ENCODE data around the gene NFATC2. TPM values are rescaled to one million over a fixed set of nuclear protein-coding genes. Genes with fewer than 3 reads are reported as not detected.

The NFATC2 gene
- total RNA-seq, 2 experiments from 2014 or later = 44.3 to 45.2 TPM

GRCh38 chr20:51404297-51405060 lies 138.0 kb downstream of the NFATC2 start:
- CTCF ChIA-PET = interaction anchor here (0.9 to 4.9 kb wide), 10 partner anchors 9 to 136 kb away, joined by 3 to 21 read pairs (median 6); no protein-coding TSS in a partner anchor
- POLR2A ChIA-PET = interaction anchor here (0.7 to 2.5 kb wide), 12 partner anchors 10 to 473 kb away, joined by 3 to 17 read pairs (median 4); partner anchors contain the start of genes ADNP and NFATC2

- CTCF ChIA-PET = interaction anchor here (0.9 to 4.9 kb wide), 9 partner anchors 10 to 137 kb away, joined by 3 to 21 read pairs (median 6); no protein-coding TSS in a partner anchor
- POLR2A ChIA-PET = interaction anchor here (0.7 to 2.5 kb wide), 9 partner anchors 11 to 472 kb away, joined by 3 to 17 read pairs (median 4); partner anchors contain the start of gene ADNP
Measured at GRCh38 chr20:51403466-51404220, 138.9 kb downstream of the NFATC2 start.

- POLR2A ChIA-PET = no interaction called here
- CTCF ChIA-PET = interaction anchor here (2.6 kb wide), 1 partner anchor 11 kb away, joined by 7 read pairs; no protein-coding TSS in a partner anchor
Measured at GRCh38 chr20:51402201-51402600, 140.3 kb downstream of the NFATC2 start.

- POLR2A ChIA-PET = interaction anchor here (0.6 kb wide), 1 partner anchor 128 kb away, joined by 4 read pairs; no protein-coding TSS in a partner anchor
- CTCF ChIA-PET = interaction anchor here (1.3 to 3.9 kb wide), 3 partner anchors 10 to 22 kb away, joined by 4 to 12 read pairs (median 7); no protein-coding TSS in a partner anchor
Measured at GRCh38 chr20:51401496-51401895, 141.0 kb downstream of the NFATC2 start.

GRCh38 chr20:51400051-51400926 lies 142.2 kb downstream of the NFATC2 start:
- ChIA-PET CTCF (interaction anchor here (0.8 to 3.9 kb wide), 4 partner anchors 9 to 141 kb away, joined by 3 to 12 read pairs (median 6); no protein-coding TSS in a partner anchor), POLR2A (interaction anchor here (0.5 to 1.4 kb wide), 5 partner anchors 10 to 81 kb away, joined by 3 to 14 read pairs (median 5); no protein-coding TSS in a partner anchor)

- POLR2A ChIA-PET = interaction anchor here (1.2 to 1.4 kb wide), 2 partner anchors 13 to 23 kb away, joined by 5 to 14 read pairs; no protein-coding TSS in a partner anchor
- CTCF ChIA-PET = interaction anchor here (0.8 to 3.9 kb wide), 4 partner anchors 10 to 142 kb away, joined by 3 to 12 read pairs (median 4); no protein-coding TSS in a partner anchor
Measured at GRCh38 chr20:51399006-51399890, 143.3 kb downstream of the NFATC2 start.

GRCh38 chr20:51398552-51398951 lies 144.0 kb downstream of the NFATC2 start:
- ChIA-PET POLR2A (interaction anchor here (1.4 kb wide), 1 partner anchor 12 kb away, joined by 5 read pairs; no protein-coding TSS in a partner anchor), CTCF (interaction anchor here (1.1 to 3.9 kb wide), 3 partner anchors 9 to 25 kb away, joined by 3 to 12 read pairs (median 5); no protein-coding TSS in a partner anchor)

GRCh38 chr20:51398083-51398482 lies 144.4 kb downstream of the NFATC2 start:
- ChIA-PET CTCF (interaction anchor here (1.1 to 3.9 kb wide), 3 partner anchors 8 to 26 kb away, joined by 3 to 12 read pairs (median 5); no protein-coding TSS in a partner anchor), POLR2A (no interaction called here)

- POLR2A ChIA-PET = no interaction called here
Measured at GRCh38 chr20:51397137-51397536, 145.4 kb downstream of the NFATC2 start.

GRCh38 chr20:51396365-51396909 lies 146.1 kb downstream of the NFATC2 start:
- POLR2A ChIA-PET = no interaction called here
- CTCF ChIA-PET = interaction anchor here (1.9 kb wide), 1 partner anchor 199 kb away, joined by 7 read pairs; no protein-coding TSS in a partner anchor

More at GRCh38 chr20:51397137-51397536, 145.4 kb downstream of the NFATC2 start:
- CTCF ChIA-PET = interaction anchor here (1.9 kb wide), 1 partner anchor 198 kb away, joined by 7 read pairs; no protein-coding TSS in a partner anchor

- ChIA-PET POLR2A (no interaction called here), CTCF (interaction anchor here (0.6 kb wide), 1 partner anchor 88 kb away, joined by 3 read pairs; no protein-coding TSS in a partner anchor)
Measured at GRCh38 chr20:51394706-51395105, 147.8 kb downstream of the NFATC2 start.

- POLR2A ChIA-PET = no interaction called here
Measured at GRCh38 chr20:51393571-51393970, 148.9 kb downstream of the NFATC2 start.

GRCh38 chr20:51392614-51393186 lies 149.8 kb downstream of the NFATC2 start:
- POLR2A ChIA-PET = interaction anchor here (0.7 kb wide), 1 partner anchor 25 kb away, joined by 7 read pairs; no protein-coding TSS in a partner anchor
- CTCF ChIA-PET = interaction anchor here (0.6 to 0.9 kb wide), 2 partner anchors 73 to 288 kb away, joined by 3 to 4 read pairs; no protein-coding TSS in a partner anchor

More at GRCh38 chr20:51393571-51393970, 148.9 kb downstream of the NFATC2 start:
- CTCF ChIA-PET = interaction anchor here (0.9 kb wide), 1 partner anchor 72 kb away, joined by 3 read pairs; no protein-coding TSS in a partner anchor

GRCh38 chr20:51391926-51392325 lies 150.6 kb downstream of the NFATC2 start:
- CTCF ChIA-PET = interaction anchor here (0.5 to 2.3 kb wide), 3 partner anchors 9 to 23 kb away, joined by 4 to 7 read pairs (median 4); no protein-coding TSS in a partner anchor
- POLR2A ChIA-PET = no interaction called here

- ChIA-PET POLR2A (interaction anchor here (1.2 to 1.3 kb wide), 2 partner anchors 24 to 218 kb away, joined by 3 to 4 read pairs; no protein-coding TSS in a partner anchor), CTCF (interaction anchor here (0.6 to 2.3 kb wide), 5 partner anchors 9 to 205 kb away, joined by 3 to 7 read pairs (median 3); no protein-coding TSS in a partner anchor)
Measured at GRCh38 chr20:51389543-51390264, 152.8 kb downstream of the NFATC2 start.
